Measurements from ENCODE around the gene HDDC3.
"Not testable (repeated sequence)": the region's sequence is repeated elsewhere in the genome, so short reads cannot be mapped to it uniquely, and the experiment has no call there.

HDDC3 gene

GRCh38 chr15:90934949-90935751, 2.8 kb upstream of the HDDC3 start, which contains the start of gene UNC45A:
Gene UNC45A (plus strand): TSS chr15:90935285. CDS start chr15:90935325, 40 bp downstream.
- Histone ChIP-seq H3K9ac (ENCODE audit: low read length) (peak within 1 kb of the TSS; percentile 77), H3K4me1 (ENCODE audit: control insufficient read depth, insufficient read depth, low read length) (peaks cover 37% of the 10 kb centered on the region), H3K4me3 (ENCODE audit: low read length) (peak within 1 kb of the TSS; percentile 57), H3K36me3 (ENCODE audit: control insufficient read depth, insufficient read depth, low read length) (peaks cover 16% of the 10 kb centered on the region), H3K27me3 (ENCODE audit: control insufficient read depth, insufficient read depth, low read length) (no peaks in the 10 kb centered on the region), H3K9me3 (ENCODE audit: control insufficient read depth, low read length) (no peaks in the 10 kb centered on the region)

GRCh38 chr15:90934256-90934948, 2.1 kb upstream of the HDDC3 start:
- H3K36me3 ChIP-seq (ENCODE audit: control insufficient read depth, insufficient read depth, low read length) = peaks cover 8% of the 10 kb centered on the region
- H3K4me1 ChIP-seq (ENCODE audit: control insufficient read depth, insufficient read depth, low read length) = peaks cover 37% of the 10 kb centered on the region
- no peaks in the 10 kb centered on the region for H3K27me3 ChIP-seq (ENCODE audit: control insufficient read depth, insufficient read depth, low read length)
- H3K9me3 ChIP-seq (ENCODE audit: control insufficient read depth, low read length) = no peaks in the 10 kb centered on the region
- H3K4me3 ChIP-seq (ENCODE audit: low read length) = no peak overlapping the region
- H3K9ac ChIP-seq (ENCODE audit: low read length) = peak overlapping the region; percentile 77

DNA sequence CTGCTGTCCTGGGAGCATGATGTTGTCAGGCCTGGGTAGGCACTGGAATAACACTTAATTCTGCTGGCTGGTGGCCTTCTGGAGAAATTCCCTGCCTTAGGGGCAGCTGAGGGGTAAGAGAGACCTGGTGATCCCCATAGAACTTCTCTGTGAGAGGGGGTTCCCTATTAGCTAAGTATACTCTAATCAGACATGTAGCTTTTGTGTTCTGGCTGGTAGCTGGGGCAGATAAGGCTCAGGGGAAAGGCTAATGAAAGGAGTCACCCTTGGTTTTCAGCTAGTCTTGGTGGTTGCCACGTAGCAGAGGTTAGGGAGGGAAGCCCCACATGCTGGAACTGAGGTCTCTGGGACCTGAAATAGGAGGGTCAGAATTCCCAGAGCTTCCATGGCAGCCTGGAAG, 952 bp upstream of the HDDC3 start:
- H3K4me1 ChIP-seq (ENCODE audit: control insufficient read depth, insufficient read depth, low read length) = peaks cover 37% of the 10 kb centered on the region
- no peaks in the 10 kb centered on the region for H3K9me3 ChIP-seq (ENCODE audit: control insufficient read depth, low read length)
- H3K4me3 ChIP-seq (ENCODE audit: low read length) = no peak overlapping the region
- peaks cover 4% of the 10 kb centered on the region for H3K36me3 ChIP-seq (ENCODE audit: control insufficient read depth, insufficient read depth, low read length)
- H3K9ac ChIP-seq (ENCODE audit: low read length) = no peak overlapping the region
- no peaks in the 10 kb centered on the region for H3K27me3 ChIP-seq (ENCODE audit: control insufficient read depth, insufficient read depth, low read length)

DNA sequence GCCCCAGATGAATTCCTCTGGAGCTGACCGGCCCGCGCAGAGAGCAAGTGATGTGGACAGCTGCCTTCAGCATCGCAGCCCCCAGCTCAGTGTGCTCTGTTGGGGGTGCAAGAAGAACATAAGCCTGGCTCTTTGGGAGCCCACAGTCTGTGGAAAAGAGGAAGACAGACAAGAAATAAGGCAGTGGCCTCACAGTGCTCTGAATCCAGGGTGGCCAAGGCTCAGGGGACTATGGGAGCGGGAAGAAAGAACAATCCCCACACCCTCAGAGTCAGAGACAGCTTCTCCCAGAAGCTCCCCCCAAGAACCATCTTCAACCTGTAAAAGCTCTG, 277 bp upstream of the HDDC3 start:
- Histone ChIP-seq H3K4me1 (ENCODE audit: control insufficient read depth, insufficient read depth, low read length) (peaks cover 37% of the 10 kb centered on the region), H3K4me3 (ENCODE audit: low read length) (no peak overlapping the region)

DNA sequence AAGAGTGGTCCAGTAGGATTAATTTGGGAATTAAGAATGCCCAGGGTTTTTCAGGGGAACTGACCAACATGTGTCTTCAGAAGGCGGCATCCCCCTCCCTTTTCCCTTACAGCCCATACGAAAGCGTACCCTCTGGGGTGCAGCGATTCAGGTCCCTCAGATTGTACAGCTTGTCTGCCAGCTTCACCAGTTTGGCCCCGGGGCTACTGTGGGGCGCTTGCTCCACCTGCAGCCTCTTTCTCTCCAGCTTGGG, 848 bp downstream of the HDDC3 start:
- H3K4me1 ChIP-seq (ENCODE audit: control insufficient read depth, insufficient read depth, low read length) = peaks cover 37% of the 10 kb centered on the region
- H3K9me3 ChIP-seq (ENCODE audit: control insufficient read depth, low read length) = no peaks in the 10 kb centered on the region
- H3K9ac ChIP-seq (ENCODE audit: low read length) = peak overlapping the region; percentile 84
- no peaks in the 10 kb centered on the region for H3K36me3 ChIP-seq (ENCODE audit: control insufficient read depth, insufficient read depth, low read length)
- H3K27me3 ChIP-seq (ENCODE audit: control insufficient read depth, insufficient read depth, low read length) = no peaks in the 10 kb centered on the region
- H3K4me3 ChIP-seq (ENCODE audit: low read length) = peak overlapping the region; percentile 58

More for the DNA sequence above, 277 bp upstream of the HDDC3 start:
- peaks cover 4% of the 10 kb centered on the region for H3K36me3 ChIP-seq (ENCODE audit: control insufficient read depth, insufficient read depth, low read length)
- H3K9ac ChIP-seq (ENCODE audit: low read length) = peak overlapping the region; percentile 84
- no peaks in the 10 kb centered on the region for H3K9me3 ChIP-seq (ENCODE audit: control insufficient read depth, low read length)
- H3K27me3 ChIP-seq (ENCODE audit: control insufficient read depth, insufficient read depth, low read length) = no peaks in the 10 kb centered on the region

GRCh38 chr15:90930861-90931574, 1.3 kb downstream of the HDDC3 start:
- H3K27me3 ChIP-seq (ENCODE audit: control insufficient read depth, insufficient read depth, low read length) = no peaks in the 10 kb centered on the region
- peak overlapping the region; percentile 51 for H3K4me3 ChIP-seq (ENCODE audit: low read length)
- H3K9me3 ChIP-seq (ENCODE audit: control insufficient read depth, low read length) = no peaks in the 10 kb centered on the region
- peaks cover 32% of the 10 kb centered on the region for H3K4me1 ChIP-seq (ENCODE audit: control insufficient read depth, insufficient read depth, low read length)
- peak overlapping the region; percentile 84 for H3K9ac ChIP-seq (ENCODE audit: low read length)
- H3K36me3 ChIP-seq (ENCODE audit: control insufficient read depth, insufficient read depth, low read length) = no peaks in the 10 kb centered on the region

DNA sequence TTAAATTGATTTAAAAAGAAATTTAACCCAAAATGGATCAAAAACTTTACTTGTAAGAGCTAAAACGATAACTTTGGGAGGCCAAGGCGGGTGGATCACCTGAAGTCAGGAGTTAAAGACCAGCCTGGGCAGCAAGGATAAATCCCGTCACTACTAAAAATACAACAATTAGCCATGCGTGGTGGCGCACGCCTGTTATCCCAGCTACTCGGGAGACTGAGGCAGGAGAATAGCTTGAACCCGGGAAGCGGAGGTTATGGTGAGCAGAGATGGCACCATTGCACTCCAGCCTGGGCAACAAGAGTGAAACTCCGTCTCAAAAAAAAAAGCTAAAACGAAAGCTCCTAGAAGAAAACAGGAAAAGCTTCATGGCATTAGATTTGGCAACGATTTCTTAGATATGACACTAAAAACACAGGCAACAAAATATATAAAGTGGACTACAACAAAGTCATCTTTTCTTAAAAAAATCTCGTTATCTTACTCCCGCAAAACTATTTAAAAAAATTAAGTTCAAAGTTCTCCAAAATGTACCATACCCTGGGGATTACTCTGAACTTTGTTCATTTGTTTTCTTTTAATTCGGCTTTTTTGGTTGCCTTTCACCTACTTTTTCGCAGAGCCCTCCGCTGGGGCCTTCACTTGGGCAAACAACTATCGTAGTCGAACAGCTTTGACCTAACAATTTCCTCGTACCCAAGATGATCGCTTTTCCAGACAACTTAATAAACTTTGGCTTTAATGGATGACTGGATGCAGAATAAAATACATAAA, 2.9 kb downstream of the HDDC3 start:
- Histone ChIP-seq H3K27me3 (ENCODE audit: control insufficient read depth, insufficient read depth, low read length) (no peaks in the 10 kb centered on the region), H3K4me3 (ENCODE audit: low read length) (peak overlapping the region; percentile 51), H3K9ac (ENCODE audit: low read length) (peak overlapping the region; percentile 84), H3K9me3 (ENCODE audit: control insufficient read depth, low read length) (no peaks in the 10 kb centered on the region), H3K36me3 (ENCODE audit: control insufficient read depth, insufficient read depth, low read length) (no peaks in the 10 kb centered on the region), H3K4me1 (ENCODE audit: control insufficient read depth, insufficient read depth, low read length) (peaks cover 23% of the 10 kb centered on the region)

- H3K9me3 ChIP-seq (ENCODE audit: control insufficient read depth, low read length); H3K27me3 ChIP-seq (ENCODE audit: control insufficient read depth, insufficient read depth, low read length); H3K9ac ChIP-seq (ENCODE audit: low read length); H3K36me3 ChIP-seq (ENCODE audit: control insufficient read depth, insufficient read depth, low read length); H3K4me3 ChIP-seq (ENCODE audit: low read length): not testable (repeated sequence)
- H3K4me1 ChIP-seq (ENCODE audit: control insufficient read depth, insufficient read depth, low read length) = peaks cover 17% of the 10 kb centered on the region
These were observed 4.2 kb downstream of the HDDC3 start for GRCh38 chr15:90928106-90928505.

DNA sequence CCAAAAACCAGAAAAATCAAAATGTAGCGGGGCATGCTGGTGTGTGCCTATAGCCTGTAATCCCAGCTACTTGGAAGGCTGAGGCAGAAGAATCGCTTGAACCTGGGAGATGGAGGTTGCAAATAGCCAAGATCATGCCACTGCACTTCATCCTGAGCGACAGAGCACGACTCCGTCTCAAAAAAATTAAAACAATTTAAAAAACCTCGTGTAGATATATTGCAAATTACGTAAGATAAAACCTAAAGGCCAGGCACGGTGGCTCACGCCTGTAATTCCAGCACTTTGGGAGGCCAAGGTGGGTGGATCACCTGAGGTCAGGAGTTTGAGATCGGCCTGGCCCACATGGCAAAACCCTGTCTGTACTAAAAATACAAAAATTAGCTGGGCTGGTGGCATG, 5.6 kb downstream of the HDDC3 start:
- H3K4me3 ChIP-seq (ENCODE audit: low read length); H3K9me3 ChIP-seq (ENCODE audit: control insufficient read depth, low read length); H3K27me3 ChIP-seq (ENCODE audit: control insufficient read depth, insufficient read depth, low read length); H3K9ac ChIP-seq (ENCODE audit: low read length); H3K36me3 ChIP-seq (ENCODE audit: control insufficient read depth, insufficient read depth, low read length): not testable (repeated sequence)
- H3K4me1 ChIP-seq (ENCODE audit: control insufficient read depth, insufficient read depth, low read length) = peaks cover 12% of the 10 kb centered on the region

DNA sequence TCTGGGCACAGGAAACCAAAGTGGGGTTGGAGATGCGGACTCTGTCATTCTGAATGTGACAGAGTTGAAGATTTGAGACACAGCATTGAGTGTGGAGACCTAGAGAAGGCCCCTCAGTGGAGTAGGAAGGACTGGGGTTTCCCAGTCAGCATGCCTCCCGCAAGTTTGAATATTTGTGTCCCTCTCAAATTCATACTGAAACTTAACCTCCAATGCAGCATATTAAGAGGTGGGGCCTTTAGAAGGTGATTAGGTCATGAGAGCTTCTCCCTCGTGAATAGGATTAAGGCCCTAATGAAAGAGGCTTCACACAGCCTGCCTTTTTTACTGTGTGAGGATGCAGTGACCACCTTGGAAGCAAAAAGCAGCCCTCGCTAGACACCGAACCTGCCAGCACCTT, 8.0 kb downstream of the HDDC3 start:
- no peak overlapping the region for H3K9ac ChIP-seq (ENCODE audit: low read length)
- no peaks in the 10 kb centered on the region for H3K36me3 ChIP-seq (ENCODE audit: control insufficient read depth, insufficient read depth, low read length)
- H3K27me3 ChIP-seq (ENCODE audit: control insufficient read depth, insufficient read depth, low read length) = no peaks in the 10 kb centered on the region
- no peak overlapping the region for H3K4me3 ChIP-seq (ENCODE audit: low read length)
- H3K4me1 ChIP-seq (ENCODE audit: control insufficient read depth, insufficient read depth, low read length) = no peaks in the 10 kb centered on the region
- no peaks in the 10 kb centered on the region for H3K9me3 ChIP-seq (ENCODE audit: control insufficient read depth, low read length)

DNA sequence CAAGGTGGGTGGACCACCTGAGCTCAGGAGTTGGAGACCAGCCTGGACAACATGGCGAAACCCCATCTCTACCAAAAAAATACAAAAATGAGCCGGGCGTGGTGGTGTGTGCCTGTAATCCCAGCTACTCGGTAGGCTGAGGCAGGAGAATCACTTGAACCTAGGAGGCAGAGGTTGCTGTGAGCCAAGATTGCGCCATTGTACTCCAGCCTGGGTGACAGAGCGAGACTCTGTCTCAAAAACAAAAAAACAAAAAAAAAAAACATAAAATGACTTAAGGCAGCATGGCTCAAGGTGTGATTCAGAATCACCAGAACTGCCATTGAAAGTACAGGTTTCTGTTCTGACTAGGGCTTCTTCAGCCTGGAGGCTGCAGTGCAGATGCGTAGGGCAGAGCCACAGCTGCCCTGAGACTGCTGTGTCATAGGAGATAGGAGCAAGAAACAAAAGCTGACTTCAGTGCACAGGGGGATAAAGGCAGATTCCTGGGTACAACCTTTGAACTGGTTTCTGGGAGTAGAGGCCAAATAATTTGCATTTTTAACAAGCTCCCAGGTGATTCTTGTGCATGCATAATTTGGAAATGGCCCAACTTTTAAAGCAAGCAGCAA, 9.5 kb downstream of the HDDC3 start:
- H3K27me3 ChIP-seq (ENCODE audit: control insufficient read depth, insufficient read depth, low read length); H3K4me1 ChIP-seq (ENCODE audit: control insufficient read depth, insufficient read depth, low read length): not testable (repeated sequence)

More for the DNA sequence above, 9.5 kb downstream of the HDDC3 start:
- H3K9me3 ChIP-seq (ENCODE audit: control insufficient read depth, low read length); H3K36me3 ChIP-seq (ENCODE audit: control insufficient read depth, insufficient read depth, low read length); H3K9ac ChIP-seq (ENCODE audit: low read length); H3K4me3 ChIP-seq (ENCODE audit: low read length): not testable (repeated sequence)
